Anterior cingulate cortex (tissue), 58 donors: Measurements from ENCODE around the gene STMN3.
A peak's percentile ranks its signal among the peaks of the same experiment; 100 is the strongest.
"Not testable (repeated sequence)": the region's sequence is repeated elsewhere in the genome, so short reads cannot be mapped to it uniquely, and the experiment has no call there.

ENCODE experiments used
- DNase-seq, 58 donors: peaks; one replicate each; lab custom pipeline; 2025; lab: John Stamatoyannopoulos, UW

STMN3 gene

GRCh38 chr20:63622096-63622495 is 31.1 kb downstream of the STMN3 start:
- no peak for DNase-seq

- DNase-seq, result no peak
Measured at GRCh38 chr20:63620991-63621390, 32.2 kb downstream of the STMN3 start.

GRCh38 chr20:63619505-63619904 is 33.7 kb downstream of the STMN3 start:
- DNase-seq, result no peak

- no peak for DNase-seq
Measured at GRCh38 chr20:63619086-63619485, 34.1 kb downstream of the STMN3 start.

GRCh38 chr20:63618291-63618980 is 34.8 kb downstream of the STMN3 start:
- DNase-seq, result peak in 1 of 58 donors; percentile 44

GRCh38 chr20:63617876-63618265 is 35.4 kb downstream of the STMN3 start:
- DNase-seq, result no peak

- no peak for DNase-seq
Measured at GRCh38 chr20:63617092-63617875, 35.9 kb downstream of the STMN3 start.

- peak in 1 of 58 donors; percentile 23 for DNase-seq
Measured at GRCh38 chr20:63613863-63614594, 39.2 kb downstream of the STMN3 start.

- no peak for DNase-seq
Measured at GRCh38 chr20:63612276-63612931, 40.8 kb downstream of the STMN3 start.

- DNase-seq, result no peak
Measured at GRCh38 chr20:63611646-63612045, 41.6 kb downstream of the STMN3 start.

GRCh38 chr20:63610581-63611435 is 42.4 kb downstream of the STMN3 start:
- no peak for DNase-seq

- DNase-seq, result no peak
Measured at GRCh38 chr20:63606686-63607085, 46.5 kb downstream of the STMN3 start.

GRCh38 chr20:63602321-63602720 is 50.9 kb downstream of the STMN3 start:
- DNase-seq, result no peak

GRCh38 chr20:63601679-63602078 is 51.5 kb downstream of the STMN3 start:
- not testable (repeated sequence) for DNase-seq

- no peak for DNase-seq
Measured at GRCh38 chr20:63599396-63600050, 53.7 kb downstream of the STMN3 start.

- DNase-seq, result no peak
Measured at GRCh38 chr20:63598479-63599395, 54.5 kb downstream of the STMN3 start.

GRCh38 chr20:63597651-63598478 is 55.4 kb downstream of the STMN3 start:
- DNase-seq, result no peak
